ENCODE measurements around the gene MAGI1. TPM values are rescaled to one million over a fixed set of nuclear protein-coding genes. Genes with fewer than 3 reads are reported as not detected.

MAGI1 gene
- total RNA-seq, 2 donors from 2014 or later, result 37.5 to 51.6 TPM

DNA sequence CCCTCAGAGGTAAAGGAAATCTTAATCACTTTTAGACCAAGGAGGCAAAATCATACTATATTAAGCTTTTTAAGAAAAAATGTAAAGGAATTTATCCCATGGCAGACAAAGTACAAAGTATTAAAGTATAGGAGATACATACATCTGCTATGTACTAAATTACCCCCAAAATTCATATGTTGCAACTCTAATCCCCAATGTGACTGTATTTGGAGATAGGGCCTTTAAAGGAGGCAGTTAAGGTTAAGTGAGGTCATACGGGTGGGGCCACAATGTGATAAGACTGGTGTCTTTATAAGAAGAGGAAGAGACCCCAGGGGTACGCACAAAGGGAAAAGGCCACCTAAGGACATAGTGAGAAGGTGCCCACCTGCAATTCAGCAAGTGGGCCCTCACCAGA lies 693.9 kb downstream of the MAGI1 start:
- Histone ChIP-seq H3K36me3 (no peaks in the 10 kb centered on the region), H3K9me3 (no peaks in the 10 kb centered on the region), H3K27ac (no peak overlapping the region), H3K4me3 (no peak overlapping the region), H3K27me3 (replicated peaks; ENCODE audit: insufficient read depth) (no peaks in the 10 kb centered on the region), H3K4me1 (replicated peaks) (no peaks in the 10 kb centered on the region)
- no peak for DNase-seq (ENCODE audit: low spot score)
- WGBS, result 92% methylated on average over 2 of the region's 2 CpGs
- intact Hi-C loops (cut with DNase I), result no loop called here
- TF ChIP-seq POLR2A (IDR thresholded peaks at IDR 0.05) (no peak), POLR2AphosphoS5 (IDR thresholded peaks at IDR 0.05) (no peak)
- TF ChIP-seq, protein P1, sequence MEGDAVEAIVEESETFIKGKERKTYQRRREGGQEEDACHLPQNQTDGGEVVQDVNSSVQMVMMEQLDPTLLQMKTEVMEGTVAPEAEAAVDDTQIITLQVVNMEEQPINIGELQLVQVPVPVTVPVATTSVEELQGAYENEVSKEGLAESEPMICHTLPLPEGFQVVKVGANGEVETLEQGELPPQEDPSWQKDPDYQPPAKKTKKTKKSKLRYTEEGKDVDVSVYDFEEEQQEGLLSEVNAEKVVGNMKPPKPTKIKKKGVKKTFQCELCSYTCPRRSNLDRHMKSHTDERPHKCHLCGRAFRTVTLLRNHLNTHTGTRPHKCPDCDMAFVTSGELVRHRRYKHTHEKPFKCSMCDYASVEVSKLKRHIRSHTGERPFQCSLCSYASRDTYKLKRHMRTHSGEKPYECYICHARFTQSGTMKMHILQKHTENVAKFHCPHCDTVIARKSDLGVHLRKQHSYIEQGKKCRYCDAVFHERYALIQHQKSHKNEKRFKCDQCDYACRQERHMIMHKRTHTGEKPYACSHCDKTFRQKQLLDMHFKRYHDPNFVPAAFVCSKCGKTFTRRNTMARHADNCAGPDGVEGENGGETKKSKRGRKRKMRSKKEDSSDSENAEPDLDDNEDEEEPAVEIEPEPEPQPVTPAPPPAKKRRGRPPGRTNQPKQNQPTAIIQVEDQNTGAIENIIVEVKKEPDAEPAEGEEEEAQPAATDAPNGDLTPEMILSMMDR (IDR thresholded peaks at IDR 0.05), result no peak

DNA sequence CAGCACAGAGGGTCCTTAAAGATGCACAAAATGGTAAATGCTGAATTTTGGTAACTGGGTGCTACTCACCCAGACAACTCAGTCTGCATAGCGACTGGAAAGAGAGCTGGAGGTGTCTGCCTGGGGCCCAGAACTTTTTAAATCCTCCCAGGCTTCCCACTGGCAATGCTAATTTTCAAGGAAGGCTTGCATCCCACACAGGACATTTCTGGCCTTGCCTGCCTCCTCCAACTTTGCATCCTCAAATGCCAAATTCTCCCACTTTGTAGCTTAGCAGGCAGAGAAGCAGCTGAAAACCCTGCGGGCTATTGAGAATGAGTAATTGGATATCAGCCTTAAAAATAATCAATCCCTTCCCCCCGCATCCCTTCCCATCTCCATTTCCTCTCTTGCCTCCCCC lies 694.3 kb downstream of the MAGI1 start:
- no peaks in the 10 kb centered on the region for H3K9me3 ChIP-seq
- H3K4me1 ChIP-seq (replicated peaks), result no peaks in the 10 kb centered on the region
- intact Hi-C loops (cut with DNase I), result no loop called here
- TF ChIP-seq POLR2AphosphoS5 (IDR thresholded peaks at IDR 0.05), result no peak
- no peak for TF ChIP-seq POLR2A (IDR thresholded peaks at IDR 0.05)
- DNase-seq (ENCODE audit: low spot score), result no peak
- H3K27me3 ChIP-seq (replicated peaks; ENCODE audit: insufficient read depth), result no peaks in the 10 kb centered on the region
- H3K4me3 ChIP-seq, result no peak overlapping the region
- no peaks in the 10 kb centered on the region for H3K36me3 ChIP-seq
- 87% methylated on average over 3 of the region's 3 CpGs for WGBS
- H3K27ac ChIP-seq, result no peak overlapping the region

DNA sequence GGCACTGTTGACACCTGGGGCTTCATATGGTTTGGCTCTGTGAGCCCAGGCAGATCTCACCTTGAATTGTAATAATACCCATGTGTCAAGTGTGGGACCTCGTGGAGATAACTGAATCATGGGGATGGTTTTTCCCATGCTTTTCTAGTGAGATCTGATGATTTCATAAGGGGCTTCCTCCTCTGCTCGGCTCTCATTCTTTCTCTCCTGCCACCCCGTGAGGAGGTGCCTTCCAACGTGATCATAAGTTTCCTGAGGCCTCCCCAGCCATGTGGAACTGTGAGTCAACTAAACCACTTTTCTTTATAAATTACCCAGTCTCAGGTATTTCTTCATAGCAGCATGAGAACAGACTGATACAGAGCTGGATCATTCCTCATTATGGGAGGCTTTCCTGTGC lies 695.0 kb downstream of the MAGI1 start:
- WGBS, result 79% methylated on average over 4 of the region's 4 CpGs

DNA sequence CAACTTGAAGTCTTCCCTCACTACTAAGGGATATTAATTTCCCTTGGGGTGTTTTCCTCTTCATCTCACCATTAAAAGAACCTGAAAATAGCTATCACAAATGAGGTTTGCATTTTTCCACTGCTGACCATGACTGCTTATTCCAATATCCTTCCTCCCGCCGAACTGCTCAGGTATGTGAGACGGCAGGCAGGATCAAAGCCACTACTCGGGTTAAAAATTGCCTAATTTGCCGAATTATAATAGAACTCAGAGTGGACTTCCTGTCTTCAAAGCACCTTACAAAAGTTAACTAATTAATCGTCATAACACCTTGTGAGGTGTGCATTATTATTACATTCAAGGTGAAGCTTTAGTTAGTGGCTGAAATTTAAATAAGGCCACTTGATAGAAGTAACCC lies 695.7 kb downstream of the MAGI1 start:
- intact Hi-C loops (cut with DNase I), result no loop called here
- H3K36me3 ChIP-seq, result no peaks in the 10 kb centered on the region
- H3K4me1 ChIP-seq (replicated peaks), result no peaks in the 10 kb centered on the region
- H3K27me3 ChIP-seq (replicated peaks; ENCODE audit: insufficient read depth), result no peaks in the 10 kb centered on the region
- no peak overlapping the region for H3K27ac ChIP-seq
- TF ChIP-seq POLR2A (IDR thresholded peaks at IDR 0.05), result no peak
- TF ChIP-seq, protein P1 (IDR thresholded peaks at IDR 0.05), result no peak
- TF ChIP-seq POLR2AphosphoS5 (IDR thresholded peaks at IDR 0.05), result no peak
- WGBS, result 82% methylated on average over 6 of the region's 6 CpGs
- H3K9me3 ChIP-seq, result no peaks in the 10 kb centered on the region
- no peak for DNase-seq (ENCODE audit: low spot score)
- H3K4me3 ChIP-seq, result no peak overlapping the region

More for the DNA sequence above, 695.0 kb downstream of the MAGI1 start:
- DNase-seq (ENCODE audit: low spot score), result no peak
- intact Hi-C loops (cut with DNase I), result no loop called here
- TF ChIP-seq POLR2A (IDR thresholded peaks at IDR 0.05), result no peak
- TF ChIP-seq, protein P1 (IDR thresholded peaks at IDR 0.05), result no peak
- no peak for TF ChIP-seq POLR2AphosphoS5 (IDR thresholded peaks at IDR 0.05)
- Histone ChIP-seq H3K36me3 (no peaks in the 10 kb centered on the region), H3K27ac (no peak overlapping the region), H3K9me3 (no peaks in the 10 kb centered on the region), H3K27me3 (replicated peaks; ENCODE audit: insufficient read depth) (no peaks in the 10 kb centered on the region), H3K4me1 (replicated peaks) (no peaks in the 10 kb centered on the region), H3K4me3 (no peak overlapping the region)

DNA sequence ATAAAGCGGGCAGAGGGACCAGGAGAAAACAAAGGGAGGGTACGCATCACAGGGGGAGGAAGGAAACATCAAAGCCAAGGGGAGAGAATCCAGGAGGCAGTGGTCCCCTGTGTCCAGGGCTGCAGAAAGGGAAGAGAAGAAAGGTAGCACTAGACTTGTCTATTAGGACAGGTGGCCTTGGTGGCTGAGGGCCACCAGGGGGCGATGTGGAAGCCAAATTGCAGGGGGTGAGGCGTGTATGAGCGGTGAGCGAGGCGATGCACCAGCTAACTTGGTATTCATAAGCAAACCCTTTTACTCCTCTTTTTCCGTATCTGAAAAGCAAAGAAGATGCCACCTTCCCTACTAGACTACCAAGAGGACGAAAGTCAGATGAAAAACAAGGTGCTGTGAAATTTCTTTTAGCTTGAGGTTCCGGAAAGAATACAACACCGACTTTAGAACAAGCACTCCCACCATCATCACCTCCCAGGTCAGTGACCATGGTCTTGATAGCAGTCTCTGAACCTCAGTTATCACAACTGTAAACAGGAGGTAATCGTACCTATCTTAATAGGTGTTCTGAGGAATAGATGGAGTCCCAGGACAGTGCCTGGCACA lies 696.5 kb downstream of the MAGI1 start:
- DNase-seq (ENCODE audit: low spot score), result peak; percentile 22
- Histone ChIP-seq H3K4me1 (replicated peaks) (no peaks in the 10 kb centered on the region), H3K9me3 (no peaks in the 10 kb centered on the region), H3K27ac (no peak overlapping the region), H3K27me3 (replicated peaks; ENCODE audit: insufficient read depth) (no peaks in the 10 kb centered on the region), H3K36me3 (no peaks in the 10 kb centered on the region), H3K4me3 (no peak overlapping the region)
- intact Hi-C loops (cut with DNase I), result no loop called here
- 75% methylated on average over 12 of the region's 12 CpGs for WGBS
- TF ChIP-seq POLR2AphosphoS5 (IDR thresholded peaks at IDR 0.05), result no peak
- TF ChIP-seq, protein P1 (IDR thresholded peaks at IDR 0.05), result peak in 3 of 4 experiments; percentile 37 to 56 (median 46)

Measured in prostate gland (tissue), 2 donors.